HG02678 (cell line): ENCODE results near the gene OSBP2.

Experiments
- ATAC-seq: cut with Tn5 transposase; IDR thresholded peaks from one replicate; pipeline ENCODE4 v1.9.1; 2021; ENCODE audit warnings: mild to moderate bottlenecking, moderate library complexity; ENCODE audit not compliant: unreplicated experiment

OSBP2 gene

GRCh38 chr22:30864441-30865420 lies 170.1 kb downstream of the OSBP2 start:
- ATAC-seq: no peak

DNA sequence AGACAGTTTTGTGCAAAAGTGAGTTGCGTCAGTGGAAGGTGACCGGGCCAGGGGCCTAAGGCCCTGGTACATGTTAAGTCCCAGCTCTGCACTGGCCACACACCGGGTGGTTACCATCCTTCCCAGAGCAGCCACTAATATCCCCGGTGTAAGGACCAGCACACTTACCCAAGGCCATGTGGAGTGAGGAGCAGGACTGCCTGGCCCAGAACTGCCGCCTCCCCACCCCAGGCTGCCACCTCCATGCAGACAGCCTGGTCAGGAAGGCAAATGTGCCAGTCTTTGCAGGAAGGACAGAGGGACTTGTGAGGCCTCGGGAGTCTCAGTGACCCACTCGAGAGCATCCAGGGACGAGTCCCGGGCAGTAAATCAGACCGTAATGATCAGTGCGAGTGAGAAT lies 171.0 kb downstream of the OSBP2 start:
- no peak for ATAC-seq

GRCh38 chr22:30866216-30866615 lies 171.5 kb downstream of the OSBP2 start:
- no peak for ATAC-seq

- no peak for ATAC-seq
Observed at GRCh38 chr22:30866811-30867271, 172.2 kb downstream of the OSBP2 start.

GRCh38 chr22:30867746-30868662 lies 173.3 kb downstream of the OSBP2 start:
- ATAC-seq: no peak

- ATAC-seq: no peak
Observed at GRCh38 chr22:30868663-30869385, 174.2 kb downstream of the OSBP2 start.

DNA sequence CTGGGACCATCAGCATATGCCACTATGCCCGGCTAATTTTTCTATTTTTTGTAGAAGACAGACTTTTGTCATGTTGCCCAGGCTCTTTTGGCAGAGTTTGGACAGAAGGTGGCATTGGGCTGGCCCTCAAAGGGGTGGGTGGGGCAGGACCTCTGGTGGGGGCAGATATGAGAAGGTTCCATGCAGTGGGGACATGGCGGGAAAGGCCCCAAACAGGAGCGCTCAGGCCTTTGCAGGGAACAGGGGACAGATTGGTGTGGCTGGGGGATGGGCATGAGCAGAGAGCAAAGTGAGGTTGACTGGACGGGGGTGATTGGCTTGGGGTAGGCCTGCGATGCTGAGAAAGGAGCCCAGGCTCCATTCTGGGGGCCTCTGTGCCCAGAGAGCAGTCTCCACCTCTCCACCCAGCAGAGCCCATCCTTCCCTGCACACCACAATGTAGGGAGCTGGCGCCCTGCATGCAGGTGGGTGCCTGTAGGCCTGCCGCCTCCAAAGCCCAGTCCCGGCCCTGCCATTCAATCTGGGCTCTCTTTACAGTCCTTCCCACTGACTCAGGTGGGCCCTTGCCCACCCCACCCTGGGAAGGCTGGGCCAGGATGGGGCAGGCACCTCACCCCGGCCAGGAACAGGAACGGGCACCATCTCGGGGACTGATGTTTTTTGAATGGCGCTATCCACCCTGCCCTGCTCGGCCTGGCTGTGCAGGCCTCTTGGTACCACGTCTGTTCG lies 175.2 kb downstream of the OSBP2 start:
- ATAC-seq: no peak

DNA sequence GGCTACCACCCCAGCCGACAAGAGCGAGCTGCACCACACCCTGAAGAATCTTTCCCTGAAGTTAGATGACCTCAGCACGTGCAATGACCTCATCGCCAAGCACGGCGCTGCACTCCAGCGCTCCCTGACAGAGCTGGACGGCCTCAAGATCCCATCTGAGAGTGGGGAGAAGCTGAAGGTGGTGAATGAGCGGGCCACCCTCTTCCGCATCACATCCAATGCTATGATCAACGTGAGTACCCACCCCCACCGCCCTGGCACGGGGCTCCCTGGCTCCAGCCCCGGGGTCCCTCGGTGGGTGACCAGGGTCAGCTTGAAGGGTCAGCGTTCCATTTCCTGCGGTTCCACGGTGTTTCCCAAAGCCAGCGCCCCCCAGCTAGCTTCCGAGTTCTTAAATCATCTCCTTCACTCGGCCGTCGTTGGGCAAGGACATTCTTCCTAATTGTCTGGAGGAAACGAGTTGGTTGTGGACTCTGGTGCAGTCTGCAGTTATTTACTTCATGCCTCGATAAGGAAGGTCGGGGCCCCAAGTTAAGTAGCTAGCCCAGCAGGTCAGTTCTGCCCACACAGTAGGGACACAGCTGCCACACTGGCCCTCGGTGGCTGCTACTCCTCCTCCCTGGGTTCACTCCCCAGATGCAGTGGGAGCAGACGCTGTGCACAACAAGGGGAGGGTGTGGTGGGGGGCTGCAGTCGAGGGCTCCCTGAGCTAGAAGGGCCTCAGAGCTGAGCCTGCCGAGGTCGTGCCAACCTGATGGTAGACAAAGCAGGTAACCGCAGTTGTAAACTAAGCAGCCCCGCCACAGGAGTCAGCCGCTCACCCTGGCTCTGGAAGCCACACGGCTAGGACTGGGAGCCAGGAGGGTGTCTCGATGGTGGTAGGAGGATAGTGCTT lies 176.0 kb downstream of the OSBP2 start:
- ATAC-seq: no peak

GRCh38 chr22:30871391-30872284 lies 177.0 kb downstream of the OSBP2 start:
- no peak for ATAC-seq

DNA sequence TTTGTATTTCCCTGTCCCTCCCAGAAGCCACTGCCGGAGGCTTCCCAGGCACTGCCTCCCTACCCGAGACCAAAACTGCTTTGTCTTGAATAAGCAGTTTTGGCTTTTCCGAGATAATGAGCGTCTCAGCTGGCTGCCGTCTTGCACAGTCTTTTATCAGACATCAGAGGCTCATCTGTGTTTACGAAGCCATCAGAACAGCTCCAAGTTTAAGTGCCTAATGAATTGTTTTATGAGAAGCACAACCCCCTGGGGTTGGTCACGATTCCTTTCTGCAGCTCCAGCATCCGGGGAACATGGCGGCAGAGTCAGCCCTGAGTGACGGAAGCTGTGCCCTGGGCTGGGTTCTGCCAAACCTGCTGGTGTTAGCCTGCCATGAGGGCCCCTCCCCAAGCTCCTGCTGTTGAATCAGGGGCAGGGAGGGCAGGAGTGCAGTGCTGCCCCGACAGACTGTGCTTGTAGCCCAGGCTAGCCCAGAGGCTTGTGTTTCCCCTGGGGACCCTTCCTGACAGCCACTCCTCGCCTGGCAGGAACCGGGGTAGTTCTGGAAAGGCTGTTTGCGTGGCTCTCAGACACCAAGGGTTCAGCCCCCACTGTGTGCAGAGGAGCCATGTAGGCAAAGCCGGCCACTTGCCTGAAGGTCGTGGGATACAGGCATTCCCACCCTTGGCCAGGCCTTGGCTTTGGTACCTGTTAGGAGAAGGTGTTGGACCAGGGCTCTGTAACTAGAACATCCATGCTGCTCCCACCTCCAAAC lies 177.8 kb downstream of the OSBP2 start:
- ATAC-seq: no peak

GRCh38 chr22:30873086-30873650 lies 178.5 kb downstream of the OSBP2 start:
- ATAC-seq: no peak

GRCh38 chr22:30873661-30874060 lies 179.0 kb downstream of the OSBP2 start:
- no peak for ATAC-seq

GRCh38 chr22:30874431-30875370 lies 180.0 kb downstream of the OSBP2 start:
- no peak for ATAC-seq

DNA sequence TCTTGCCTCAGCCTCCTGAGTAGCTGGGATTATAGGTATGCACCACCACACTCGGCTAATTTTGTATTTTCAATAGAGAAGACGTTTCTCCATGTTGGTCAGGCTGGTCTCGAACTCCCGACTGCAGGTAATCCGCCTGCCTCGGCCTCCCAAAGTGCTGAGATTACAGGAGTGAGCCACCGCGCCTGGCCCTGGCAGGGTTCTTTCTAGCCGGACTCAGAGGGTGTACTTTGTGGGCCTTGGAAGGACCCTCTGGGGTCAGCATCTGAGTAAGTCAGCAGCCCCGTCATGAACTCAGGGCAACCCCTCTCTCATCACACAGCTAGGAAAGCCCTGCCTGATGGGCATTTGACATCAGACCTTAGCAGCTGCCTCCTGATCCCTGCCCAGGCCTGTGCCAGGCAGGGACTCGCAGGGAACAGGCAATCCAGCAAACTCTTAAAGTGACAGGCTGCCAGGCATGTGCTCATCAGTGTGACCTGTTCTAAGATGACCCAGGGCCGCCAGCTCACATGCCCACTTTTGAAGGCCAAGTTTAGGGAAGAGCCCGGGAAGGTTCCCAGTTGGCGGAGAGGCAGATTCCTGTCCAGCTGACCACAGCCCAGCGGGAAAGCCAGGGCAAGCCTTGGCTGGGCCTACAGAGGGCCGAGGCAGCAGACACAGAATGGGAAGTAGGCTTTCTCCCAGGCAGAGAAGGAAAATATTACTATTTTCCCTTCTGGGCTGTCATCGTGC lies 181.0 kb downstream of the OSBP2 start:
- ATAC-seq: no peak

- ATAC-seq: no peak
Observed at GRCh38 chr22:30876221-30876751, 181.6 kb downstream of the OSBP2 start.
